Measurements from ENCODE around the gene ARHGEF12. TPM values are rescaled to one million over a fixed set of nuclear protein-coding genes. Genes with fewer than 3 reads are reported as not detected.

Gene ARHGEF12
- polyA plus RNA-seq, 2 of the 4 experiments (the other 2 are of a cell fraction) = 16.7 to 27.2 TPM

- 48% methylated on average over 14 of the region's 16 CpGs for WGBS (ENCODE audit: missing lambda C conversion rate)
- TF ChIP-seq TP53 (CRISPR knock-in tag; IDR thresholded peaks at IDR 0.05) (no peak), KDM1A (IDR thresholded peaks at IDR 0.05; ENCODE audit: low read depth) (no peak), ZSCAN20 (CRISPR knock-in tag; IDR thresholded peaks at IDR 0.05) (no peak), PHF8 (IDR thresholded peaks at IDR 0.05; ENCODE audit: borderline replicate concordance, low read depth) (no peak), JUN (IDR thresholded peaks at IDR 0.05) (no peak), ZC3H11A (IDR thresholded peaks at IDR 0.05) (no peak), RAD21 (conservative IDR thresholded peaks at IDR 0.05 in 1 of 2, IDR thresholded peaks at IDR 0.05 in 1 of 2) (no peak), NFE2L2 (conservative IDR thresholded peaks at IDR 0.05; ENCODE audit: low read length) (no peak), RFX5 (IDR thresholded peaks at IDR 0.05) (no peak), POLR2A (IDR thresholded peaks at IDR 0.05; ENCODE audit: low read length) (no peak), RARB (CRISPR knock-in tag; IDR thresholded peaks at IDR 0.05) (no peak)
- TF ChIP-seq, protein P1, sequence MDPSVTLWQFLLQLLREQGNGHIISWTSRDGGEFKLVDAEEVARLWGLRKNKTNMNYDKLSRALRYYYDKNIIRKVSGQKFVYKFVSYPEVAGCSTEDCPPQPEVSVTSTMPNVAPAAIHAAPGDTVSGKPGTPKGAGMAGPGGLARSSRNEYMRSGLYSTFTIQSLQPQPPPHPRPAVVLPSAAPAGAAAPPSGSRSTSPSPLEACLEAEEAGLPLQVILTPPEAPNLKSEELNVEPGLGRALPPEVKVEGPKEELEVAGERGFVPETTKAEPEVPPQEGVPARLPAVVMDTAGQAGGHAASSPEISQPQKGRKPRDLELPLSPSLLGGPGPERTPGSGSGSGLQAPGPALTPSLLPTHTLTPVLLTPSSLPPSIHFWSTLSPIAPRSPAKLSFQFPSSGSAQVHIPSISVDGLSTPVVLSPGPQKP (IDR thresholded peaks at IDR 0.05; ENCODE audit: low read depth, low read length) = no peak
- TF ChIP-seq, protein P2, sequence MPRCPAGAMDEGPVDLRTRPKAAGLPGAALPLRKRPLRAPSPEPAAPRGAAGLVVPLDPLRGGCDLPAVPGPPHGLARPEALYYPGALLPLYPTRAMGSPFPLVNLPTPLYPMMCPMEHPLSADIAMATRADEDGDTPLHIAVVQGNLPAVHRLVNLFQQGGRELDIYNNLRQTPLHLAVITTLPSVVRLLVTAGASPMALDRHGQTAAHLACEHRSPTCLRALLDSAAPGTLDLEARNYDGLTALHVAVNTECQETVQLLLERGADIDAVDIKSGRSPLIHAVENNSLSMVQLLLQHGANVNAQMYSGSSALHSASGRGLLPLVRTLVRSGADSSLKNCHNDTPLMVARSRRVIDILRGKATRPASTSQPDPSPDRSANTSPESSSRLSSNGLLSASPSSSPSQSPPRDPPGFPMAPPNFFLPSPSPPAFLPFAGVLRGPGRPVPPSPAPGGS (IDR thresholded peaks at IDR 0.05) = no peak
- Histone ChIP-seq H3K27ac (no peak overlapping the region), H3K4me1 (no peaks in the 10 kb centered on the region), H3K4me3 (no peak overlapping the region), H3K9me3 (no peaks in the 10 kb centered on the region), H3K4me2 (no peak overlapping the region)
- no peak for DNase-seq (ENCODE audit: low read depth in 1 of 2, low spot score in 1 of 2)
- no peak for FAIRE-seq
- ATAC-seq = no peak
- ChIA-PET POLR2A (no interaction called here), CTCF (interaction anchor here (1.2 kb wide), 1 partner anchor 160 kb away, joined by 5 read pairs; no protein-coding TSS in a partner anchor)
Measured at GRCh38 chr11:120525261-120526171, 189.3 kb downstream of the ARHGEF12 start.

- CTCF ChIA-PET = interaction anchor here (1.2 kb wide), 1 partner anchor 159 kb away, joined by 5 read pairs; no protein-coding TSS in a partner anchor
- no peak for FAIRE-seq
- no peak for DNase-seq (ENCODE audit: low read depth in 1 of 2, low spot score in 1 of 2)
Measured at GRCh38 chr11:120526241-120526640, 190.0 kb downstream of the ARHGEF12 start.

GRCh38 chr11:120527111-120527761 is 191.0 kb downstream of the ARHGEF12 start:
- H3K4me1 ChIP-seq = no peaks in the 10 kb centered on the region
- H3K4me2 ChIP-seq = no peak overlapping the region
- ChIA-PET CTCF (no interaction called here), POLR2A (no interaction called here)
- DNase-seq (ENCODE audit: low read depth in 1 of 2, low spot score in 1 of 2) (no peak), ATAC-seq (no peak), FAIRE-seq (no peak)
- WGBS (ENCODE audit: missing lambda C conversion rate) = 60% methylated on average over 2 of the region's 16 CpGs
- H3K9me3 ChIP-seq = no peaks in the 10 kb centered on the region
- H3K4me3 ChIP-seq = no peak overlapping the region
- no peak overlapping the region for H3K27ac ChIP-seq
- TF ChIP-seq NR3C1 (IDR thresholded peaks at IDR 0.05) = no peak
- TF ChIP-seq RNF2 (IDR thresholded peaks at IDR 0.05; ENCODE audit: borderline replicate concordance, low read depth) = no peak
- no peak for TF ChIP-seq FOXS1 (CRISPR knock-in tag; IDR thresholded peaks at IDR 0.05)
- no peak for TF ChIP-seq CBX8 (IDR thresholded peaks at IDR 0.05)
- no peak for TF ChIP-seq KDM5A (IDR thresholded peaks at IDR 0.05)
- TF ChIP-seq ZFP36 (IDR thresholded peaks at IDR 0.05; ENCODE audit: borderline replicate concordance, partially characterized antibody) = no peak
- no peak for TF ChIP-seq POLR2AphosphoS2 (conservative IDR thresholded peaks at IDR 0.05; ENCODE audit: low read length)
- TF ChIP-seq CEBPB (IDR thresholded peaks at IDR 0.05) = no peak

More at GRCh38 chr11:120526241-120526640, 190.0 kb downstream of the ARHGEF12 start:
- ATAC-seq = no peak
- Histone ChIP-seq H3K4me2 (no peak overlapping the region), H3K9me3 (no peaks in the 10 kb centered on the region), H3K4me3 (no peak overlapping the region), H3K4me1 (no peaks in the 10 kb centered on the region), H3K27ac (no peak overlapping the region)
- 71% methylated on average over 9 of the region's 10 CpGs for WGBS (ENCODE audit: missing lambda C conversion rate)
- TF ChIP-seq POLR2AphosphoS2 (conservative IDR thresholded peaks at IDR 0.05; ENCODE audit: low read length) (no peak), ZSCAN20 (CRISPR knock-in tag; IDR thresholded peaks at IDR 0.05) (no peak), RNF2 (IDR thresholded peaks at IDR 0.05; ENCODE audit: borderline replicate concordance, low read depth) (no peak), RFX5 (IDR thresholded peaks at IDR 0.05) (no peak), NFE2L2 (conservative IDR thresholded peaks at IDR 0.05; ENCODE audit: low read length) (no peak)
- POLR2A ChIA-PET = no interaction called here
